GM21390 (cell line): ENCODE data around the gene SH2D3A.

Experiments
- ATAC-seq: cut with Tn5 transposase; IDR thresholded peaks from one replicate; pipeline ENCODE4 v1.9.1; 2021; ENCODE audit not compliant: unreplicated experiment

SH2D3A gene

DNA sequence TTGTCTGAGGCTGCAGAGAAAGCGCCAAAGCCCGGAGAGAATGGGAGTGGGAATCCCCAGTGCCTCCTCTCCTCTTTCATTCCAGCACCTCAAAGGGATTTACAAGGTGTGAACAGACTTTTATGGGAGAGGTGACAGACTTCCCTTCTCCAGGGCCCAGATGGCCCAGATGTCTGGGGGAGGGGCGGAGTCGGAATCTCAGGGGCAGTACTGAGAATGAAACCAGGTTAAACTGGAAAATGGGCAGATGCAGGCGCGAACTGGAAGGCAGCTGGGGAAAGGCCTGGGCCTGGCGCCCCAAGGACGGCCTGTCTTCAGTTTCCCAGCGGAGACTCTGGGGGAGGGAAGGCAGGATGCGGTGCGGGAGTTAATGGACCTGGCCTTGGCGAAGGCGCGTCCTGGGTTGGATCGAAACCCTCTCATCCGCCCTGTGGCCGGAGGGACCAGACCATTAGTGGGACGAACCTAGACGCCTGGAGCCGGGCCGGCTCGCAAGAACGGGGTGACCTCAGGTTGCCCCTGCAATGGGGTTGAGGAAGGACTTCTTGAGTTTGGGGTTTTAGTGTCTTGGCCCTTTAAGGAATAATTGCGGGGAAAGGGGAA lies 28.3 kb downstream of the SH2D3A start:
- ATAC-seq: no peak

DNA sequence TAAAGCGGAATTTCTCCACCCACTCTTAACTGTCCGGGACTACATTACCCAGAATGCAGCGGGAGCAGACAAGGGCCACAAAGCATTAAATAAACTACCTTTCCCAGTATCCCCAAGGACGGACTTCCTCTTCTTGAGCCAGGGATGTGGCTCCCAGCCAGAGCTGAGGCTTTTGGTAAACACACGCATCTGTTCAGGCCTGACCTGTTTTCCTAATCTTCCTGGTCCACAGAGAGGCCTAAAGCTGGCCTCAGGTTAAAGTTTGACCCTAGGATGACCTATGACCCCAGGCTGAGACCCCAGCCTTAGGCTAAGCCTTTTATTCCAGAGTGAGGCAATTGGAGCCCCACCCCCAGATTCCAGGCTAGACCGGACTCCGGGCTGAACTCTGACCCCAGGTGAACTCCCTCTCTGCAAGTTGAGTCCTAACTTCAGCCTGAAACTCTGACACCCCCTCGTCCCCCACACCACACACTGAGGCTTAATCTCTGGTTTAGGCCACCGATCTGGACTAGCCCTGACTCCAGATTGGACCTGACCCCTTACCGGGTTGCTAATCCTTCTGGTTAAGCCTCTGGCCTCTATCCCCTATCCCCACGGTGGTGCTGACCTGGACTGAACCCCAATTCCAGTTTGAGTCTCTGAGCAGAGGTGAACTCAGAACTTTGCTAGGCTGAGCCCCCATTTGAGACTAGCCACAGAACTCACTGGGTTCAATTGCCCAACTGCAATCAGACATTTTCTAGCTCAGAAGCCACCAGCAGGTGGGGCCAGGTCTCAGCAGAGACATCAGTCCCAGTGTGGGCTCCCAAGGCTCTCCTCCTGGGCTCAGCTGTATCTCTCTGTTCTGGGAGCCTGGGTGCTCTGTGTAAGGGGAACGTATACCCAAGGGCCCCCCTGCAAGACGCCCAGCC lies 29.1 kb downstream of the SH2D3A start:
- no peak for ATAC-seq

DNA sequence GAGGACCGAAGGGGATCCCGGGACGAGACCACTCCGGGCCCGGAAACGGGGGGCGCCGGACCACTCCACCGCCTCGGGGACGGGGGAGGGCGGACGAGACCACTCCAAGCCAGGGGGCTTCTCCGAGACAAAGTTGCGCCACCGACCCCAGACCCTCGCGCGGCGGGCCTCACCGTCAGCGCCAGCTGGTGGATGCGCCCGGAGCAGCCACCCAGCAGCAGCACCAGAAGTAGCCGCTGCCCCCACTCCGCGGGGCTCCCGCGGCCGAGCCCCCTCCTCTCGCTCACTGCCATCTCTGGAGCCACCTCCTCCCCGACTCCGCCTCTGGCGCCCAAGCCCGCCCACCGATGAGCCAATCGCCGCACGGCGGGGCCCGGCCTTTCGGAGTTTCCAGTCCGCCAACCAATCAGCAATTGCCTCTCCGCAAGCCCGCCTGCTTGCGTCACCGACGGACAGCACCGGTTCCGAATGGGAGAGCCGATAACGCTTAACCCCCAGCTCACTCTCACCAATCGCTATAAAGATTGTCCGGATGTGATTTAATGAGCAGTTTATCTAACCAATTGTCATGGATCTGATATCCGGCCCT lies 29.9 kb downstream of the SH2D3A start, which contains the start of gene GPR108:
TSS of gene GPR108 (minus strand) at position 297 of the 589 bp plus-strand sequence. CDS start at position 293, 4 bp downstream.
- ATAC-seq: peak; percentile 52

DNA sequence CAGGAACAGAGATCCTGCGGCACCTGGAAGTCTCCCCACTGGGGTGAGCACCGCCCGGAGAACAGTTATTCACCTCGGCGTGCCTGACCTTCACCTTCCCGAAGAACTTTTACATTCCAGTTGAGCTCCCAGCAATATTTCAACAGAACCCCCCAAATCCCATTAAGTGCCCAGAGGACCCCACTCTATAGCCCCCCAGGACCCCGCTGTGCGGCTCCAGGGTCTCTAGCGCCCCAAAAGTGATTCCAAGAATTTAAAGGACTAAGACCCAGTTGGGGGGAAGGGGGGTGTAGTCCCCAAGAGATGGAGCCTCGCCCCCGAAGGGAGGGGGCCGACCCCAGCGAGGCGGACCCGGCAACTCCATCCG lies 30.3 kb downstream of the SH2D3A start:
- no peak for ATAC-seq

DNA sequence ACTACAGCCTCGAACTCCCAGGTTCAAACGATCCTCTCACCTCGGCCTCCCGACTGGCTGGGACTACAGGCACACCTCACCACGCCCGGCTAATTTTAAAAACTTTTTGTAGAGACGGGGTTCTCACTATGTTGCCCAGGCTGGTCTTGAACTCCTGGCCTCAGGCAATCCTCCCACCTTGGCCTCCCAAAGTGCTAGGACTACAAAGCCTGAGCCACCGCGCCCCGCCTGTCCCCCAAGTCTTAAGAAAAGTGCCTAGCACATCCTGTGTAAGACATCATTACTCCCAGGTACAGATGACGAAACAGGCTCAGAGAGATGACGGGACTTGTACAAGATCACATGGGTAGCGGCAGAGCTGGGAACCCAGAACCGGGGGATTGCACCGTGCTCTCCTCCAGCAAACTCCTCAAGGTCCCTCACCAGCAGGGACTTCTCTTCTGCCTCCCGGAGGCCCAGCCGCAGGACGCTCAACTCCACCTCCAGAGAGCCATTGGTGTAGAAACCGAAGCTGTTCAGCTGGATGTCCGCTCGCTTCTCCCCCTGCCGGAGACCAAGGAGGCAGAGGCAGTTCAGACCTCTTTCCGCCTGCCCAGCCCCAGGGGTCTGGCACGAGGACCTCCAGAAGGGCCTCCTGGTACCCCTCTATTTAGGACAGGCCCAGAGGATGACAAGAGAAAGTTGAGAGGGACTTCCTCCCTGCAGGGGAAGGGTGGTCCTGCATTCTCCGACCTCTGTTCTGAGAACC lies 30.9 kb downstream of the SH2D3A start:
- ATAC-seq: no peak

DNA sequence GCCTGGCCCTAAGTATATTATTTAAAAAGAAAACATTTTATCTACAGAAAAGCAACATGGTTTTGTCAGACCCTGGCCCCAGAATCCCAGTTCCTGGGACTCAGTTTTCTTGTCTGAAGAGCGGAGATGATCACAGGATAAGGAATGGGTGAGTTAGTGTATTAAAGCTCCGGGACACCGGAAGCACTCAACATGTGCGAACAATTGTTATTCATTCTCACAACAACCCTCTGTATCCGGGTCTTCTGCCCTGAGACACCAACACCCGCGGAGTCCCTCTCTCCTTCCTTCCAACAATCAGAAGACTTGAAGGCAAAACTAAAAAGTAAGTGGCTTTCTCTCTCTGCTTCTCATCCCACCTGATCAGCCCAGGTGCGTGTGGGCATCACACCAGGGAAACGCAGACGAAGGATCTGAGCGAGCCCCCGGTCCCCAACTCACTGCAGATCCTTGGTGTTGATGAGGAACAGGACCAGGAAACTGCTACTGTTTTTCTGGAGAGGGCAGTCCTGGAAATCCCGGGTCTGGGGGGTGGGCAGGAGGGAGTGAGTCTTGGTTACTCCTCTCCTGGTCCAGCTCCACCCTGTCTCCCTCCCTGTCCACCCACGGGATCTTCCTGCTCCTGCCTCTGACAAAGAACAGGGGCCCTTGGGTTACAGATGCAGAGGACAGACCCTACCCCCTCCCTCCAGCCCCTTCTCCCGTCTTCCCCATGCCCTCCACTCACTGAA lies 31.9 kb downstream of the SH2D3A start:
- ATAC-seq: no peak

DNA sequence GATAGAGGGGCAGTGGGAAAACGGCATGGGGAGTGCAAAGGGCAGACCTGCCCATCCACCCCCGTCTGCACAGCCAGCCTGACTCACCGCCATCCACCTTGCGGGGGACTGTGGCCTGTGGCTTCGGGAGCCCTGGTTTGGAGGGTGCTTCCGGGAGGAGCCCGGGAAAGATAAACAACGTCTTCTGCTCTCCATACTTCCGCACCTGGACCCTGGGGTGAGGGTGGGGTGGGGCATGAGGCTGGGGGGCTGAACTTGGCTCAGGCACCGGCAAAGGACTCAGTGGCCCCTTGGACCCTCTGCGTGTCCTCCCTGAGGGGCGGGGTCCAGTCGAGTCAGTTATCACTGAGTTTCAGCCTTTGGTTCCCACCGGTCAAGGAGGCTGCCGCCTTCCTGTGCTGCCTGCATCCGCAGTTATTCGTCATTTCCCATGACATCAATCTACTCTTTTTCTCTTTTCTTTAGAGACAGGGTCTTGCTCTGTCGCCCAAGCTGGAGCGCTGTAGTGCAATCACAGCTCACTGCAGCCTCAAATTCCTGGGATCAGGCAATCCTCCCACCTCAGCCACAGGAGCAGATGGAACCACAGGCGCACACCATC lies 33.0 kb downstream of the SH2D3A start:
- ATAC-seq: no peak

DNA sequence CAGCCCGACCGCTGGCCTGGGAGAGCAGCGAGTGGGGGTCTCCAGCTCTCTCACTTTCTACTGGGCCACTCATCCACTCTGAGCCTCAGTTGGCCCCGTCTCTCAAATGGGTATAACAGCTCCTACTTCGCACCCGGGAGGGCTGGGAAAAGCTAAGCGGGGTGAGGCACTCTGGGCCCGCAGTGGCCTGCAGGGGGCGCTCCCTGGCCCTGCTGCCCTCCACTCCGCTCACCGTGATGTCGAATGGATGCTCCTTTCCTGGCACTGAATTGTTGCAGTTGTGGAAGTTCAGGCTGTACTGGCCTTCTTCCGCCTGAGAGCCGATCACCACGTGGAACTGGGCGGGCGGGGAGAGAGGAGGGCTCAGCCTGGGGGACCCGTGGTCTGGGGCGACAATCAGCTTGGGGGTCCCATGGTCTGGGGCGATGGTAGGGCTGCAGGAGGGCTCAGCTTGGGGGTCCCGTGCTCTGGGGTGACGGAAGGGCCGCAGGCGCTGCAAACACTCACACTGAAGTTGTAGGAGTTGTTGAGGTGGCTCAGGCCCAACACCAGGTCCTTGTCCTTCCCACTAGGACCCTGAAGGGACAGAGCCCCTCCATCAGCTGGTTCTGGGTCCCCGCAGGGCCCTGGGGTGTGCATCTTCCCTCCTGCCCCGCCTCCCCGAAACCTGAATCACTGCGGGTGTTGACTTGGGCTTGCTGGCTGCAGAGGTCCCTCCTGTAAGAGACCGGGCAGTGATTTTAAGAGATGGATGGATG lies 33.7 kb downstream of the SH2D3A start:
- ATAC-seq: no peak

DNA sequence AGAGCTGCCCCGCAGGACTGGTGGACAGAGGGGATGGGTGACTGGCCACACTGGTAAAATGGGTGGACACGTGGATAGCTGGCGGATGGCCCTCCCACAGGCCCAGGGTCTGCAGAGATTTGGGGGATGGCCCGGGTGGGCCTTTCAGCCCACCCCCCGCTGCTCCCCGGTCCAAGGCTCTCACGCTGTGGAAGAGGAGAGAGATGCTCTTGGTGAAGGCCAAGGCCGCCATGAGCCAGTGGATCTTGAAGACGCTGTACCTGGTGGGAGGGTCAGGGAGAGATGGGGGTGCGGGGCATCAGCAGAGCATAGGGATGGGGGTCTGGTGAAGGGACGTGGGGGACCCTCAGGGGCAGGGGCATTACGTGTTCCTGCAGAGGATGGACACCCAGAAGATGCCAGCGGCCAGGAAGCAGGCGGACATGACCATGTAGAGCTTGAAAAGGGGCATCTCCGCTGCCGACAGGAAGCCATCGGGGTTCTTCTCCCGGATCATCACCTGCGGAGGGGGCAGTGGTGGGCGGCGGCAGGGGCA lies 34.4 kb downstream of the SH2D3A start:
- no peak for ATAC-seq

DNA sequence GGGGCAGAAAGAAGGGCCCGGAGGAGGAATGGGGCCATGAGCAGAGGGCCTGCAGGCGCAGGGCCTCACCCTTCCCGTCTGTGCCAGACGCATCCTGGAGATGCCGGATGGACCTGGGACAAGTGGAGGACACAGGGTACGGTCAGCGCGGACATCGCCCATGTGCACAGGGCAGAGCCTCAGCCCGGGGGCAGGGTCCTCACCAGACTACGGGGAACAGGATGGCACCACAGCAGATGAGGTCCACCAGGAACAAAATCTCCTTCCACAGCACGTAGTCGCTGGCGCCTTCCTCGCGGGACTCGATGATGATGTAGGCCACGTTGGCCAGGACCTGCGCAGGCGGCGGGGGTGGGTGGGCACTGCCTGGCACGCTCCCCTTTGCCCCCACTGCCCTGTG lies 35.4 kb downstream of the SH2D3A start:
- ATAC-seq: no peak

DNA sequence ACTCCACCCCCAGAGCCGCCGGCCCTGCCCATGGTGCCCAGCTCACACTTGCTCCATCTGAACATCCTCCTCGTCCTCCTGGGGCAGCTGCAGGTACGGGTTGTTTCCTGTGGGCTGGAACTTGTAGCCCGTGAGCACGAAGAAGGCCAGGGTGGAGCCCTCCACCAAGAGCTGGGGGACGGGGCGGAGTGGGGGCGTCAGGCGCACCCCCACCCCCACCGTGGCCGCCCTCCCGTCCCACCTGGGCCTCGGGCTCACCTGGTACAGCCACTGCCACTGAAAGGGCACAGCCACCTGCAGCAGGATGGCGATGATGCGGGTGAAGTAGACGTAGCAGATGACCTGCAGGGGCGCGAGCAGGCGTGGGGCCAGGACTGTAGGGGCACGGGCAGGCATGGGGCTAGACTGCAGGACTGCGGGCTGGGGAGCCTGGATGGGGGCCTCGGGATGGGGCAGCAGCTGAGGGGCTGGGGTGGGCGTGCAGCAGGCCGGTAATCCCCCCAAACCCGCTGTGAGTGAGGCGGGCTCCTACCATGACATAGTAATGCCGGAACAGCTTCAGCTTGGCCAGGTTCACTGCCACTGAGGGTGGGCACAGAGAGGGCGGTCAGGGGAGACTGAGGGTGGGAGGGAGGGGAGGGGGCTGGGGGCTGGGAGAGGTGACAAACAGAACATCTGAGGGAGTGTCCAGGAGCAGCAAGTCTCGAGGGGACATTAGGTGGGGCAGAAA lies 36.1 kb downstream of the SH2D3A start:
- no peak for ATAC-seq

DNA sequence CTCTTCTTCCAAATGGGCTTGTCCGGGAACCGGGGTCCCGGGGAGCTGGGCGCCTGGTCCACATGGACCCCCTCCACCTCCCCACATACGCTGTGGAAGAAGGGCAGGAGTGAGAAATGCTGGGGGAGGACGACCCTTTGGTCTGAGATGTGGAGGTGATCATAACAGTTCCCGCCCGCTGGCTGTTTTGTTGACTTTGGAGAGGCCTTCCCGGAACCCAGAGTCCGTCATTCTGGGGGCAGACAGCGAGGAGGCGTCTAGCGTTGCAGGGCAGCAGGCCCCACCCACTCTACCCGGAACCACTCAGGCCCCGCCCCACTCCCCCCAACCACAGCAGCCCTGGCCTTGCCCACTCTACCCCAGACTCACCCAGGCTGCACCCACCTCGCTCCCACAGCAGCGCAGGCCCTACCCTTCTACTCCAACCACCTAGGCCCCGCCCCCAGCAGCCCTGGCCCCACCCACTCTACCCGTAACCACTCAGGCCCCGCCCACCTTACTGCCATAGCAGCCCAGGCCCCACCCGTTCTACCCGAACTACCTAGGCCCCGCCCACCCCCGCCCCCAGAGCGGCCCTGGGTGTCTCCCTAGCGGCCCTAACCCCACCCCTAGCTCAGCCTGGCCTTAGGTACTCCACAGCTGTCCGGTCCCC lies 37.0 kb downstream of the SH2D3A start:
- ATAC-seq: no peak

DNA sequence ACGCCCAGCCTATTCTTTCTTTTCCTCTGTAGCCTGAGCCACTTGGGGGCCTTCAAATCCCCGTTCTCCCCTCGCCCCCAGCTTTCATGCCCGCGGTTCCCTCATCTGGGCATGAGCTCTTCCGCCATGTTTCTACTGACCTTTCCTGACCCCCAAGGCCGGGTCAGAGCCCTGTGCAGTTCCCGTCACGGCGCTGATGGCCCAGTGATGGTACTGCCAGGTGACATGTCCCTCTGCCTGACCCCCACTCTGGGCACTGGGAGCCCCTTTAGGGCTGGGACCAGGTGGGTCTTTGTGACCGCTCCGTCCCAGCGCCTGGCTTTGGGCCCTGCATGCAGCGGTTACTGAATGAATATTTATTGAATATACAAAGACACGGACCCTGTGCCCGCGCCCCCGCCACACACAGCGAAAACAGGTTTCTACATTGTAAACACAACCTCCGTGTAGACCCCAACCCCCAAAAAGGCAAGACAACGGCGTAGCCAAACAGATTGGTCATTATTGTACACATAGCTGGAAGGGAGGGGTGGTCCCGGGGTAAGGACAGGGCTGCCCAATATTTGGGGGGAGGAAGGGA lies 37.6 kb downstream of the SH2D3A start:
- no peak for ATAC-seq

DNA sequence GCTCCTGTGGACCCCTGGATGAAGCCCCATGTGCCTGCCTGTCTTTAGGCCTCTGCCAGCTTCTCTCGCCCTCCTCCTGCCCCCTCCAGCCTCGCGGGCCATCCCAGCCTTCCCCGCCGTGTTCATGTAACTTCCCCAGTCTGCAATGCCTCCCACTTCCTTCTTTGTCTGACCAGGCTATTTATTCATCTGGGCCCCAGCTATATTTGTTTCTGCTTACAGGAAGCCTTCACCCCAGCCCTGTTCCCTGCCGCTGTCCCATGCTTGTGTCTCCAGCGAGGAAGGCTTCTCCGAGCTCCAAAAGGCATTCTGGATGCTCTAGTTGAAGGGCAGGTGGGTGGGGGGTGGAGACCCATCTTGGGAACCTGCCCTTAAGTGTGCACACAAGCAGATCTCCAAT lies 38.9 kb downstream of the SH2D3A start:
- no peak for ATAC-seq

DNA sequence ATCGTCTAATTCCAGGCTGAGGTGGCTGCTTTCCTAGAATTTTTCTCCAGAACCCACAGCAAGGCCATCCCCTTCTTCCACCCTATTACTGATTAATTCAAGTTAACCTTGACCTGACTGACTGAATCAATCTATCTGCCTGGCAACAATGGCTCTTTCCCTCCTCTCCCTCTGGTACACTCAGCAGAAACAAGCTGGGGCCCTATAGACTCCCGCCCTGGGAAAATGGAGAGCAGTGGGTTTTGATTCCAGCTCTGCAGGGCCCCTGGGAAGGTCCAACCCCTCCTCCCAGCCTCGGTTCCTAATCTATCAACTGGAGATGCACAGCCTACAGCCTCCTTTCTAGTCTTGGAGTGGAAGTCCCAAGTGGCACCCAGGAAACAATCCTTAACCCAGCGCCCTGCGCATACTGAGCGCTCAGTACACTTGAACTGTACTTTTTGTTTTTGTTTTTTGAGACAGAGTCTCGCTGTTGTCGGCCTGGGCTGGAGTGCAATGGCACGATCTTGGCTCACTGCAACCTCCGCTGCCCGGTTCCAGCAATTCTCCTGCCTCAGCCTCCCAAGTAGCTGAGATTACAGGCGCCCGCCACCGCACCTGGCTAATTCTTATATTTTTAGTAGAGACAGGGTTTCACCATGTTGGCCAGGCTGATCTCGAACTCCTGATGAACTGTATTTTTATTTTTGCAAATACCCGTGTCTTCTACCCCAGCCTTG lies 41.6 kb downstream of the SH2D3A start:
- ATAC-seq: no peak

DNA sequence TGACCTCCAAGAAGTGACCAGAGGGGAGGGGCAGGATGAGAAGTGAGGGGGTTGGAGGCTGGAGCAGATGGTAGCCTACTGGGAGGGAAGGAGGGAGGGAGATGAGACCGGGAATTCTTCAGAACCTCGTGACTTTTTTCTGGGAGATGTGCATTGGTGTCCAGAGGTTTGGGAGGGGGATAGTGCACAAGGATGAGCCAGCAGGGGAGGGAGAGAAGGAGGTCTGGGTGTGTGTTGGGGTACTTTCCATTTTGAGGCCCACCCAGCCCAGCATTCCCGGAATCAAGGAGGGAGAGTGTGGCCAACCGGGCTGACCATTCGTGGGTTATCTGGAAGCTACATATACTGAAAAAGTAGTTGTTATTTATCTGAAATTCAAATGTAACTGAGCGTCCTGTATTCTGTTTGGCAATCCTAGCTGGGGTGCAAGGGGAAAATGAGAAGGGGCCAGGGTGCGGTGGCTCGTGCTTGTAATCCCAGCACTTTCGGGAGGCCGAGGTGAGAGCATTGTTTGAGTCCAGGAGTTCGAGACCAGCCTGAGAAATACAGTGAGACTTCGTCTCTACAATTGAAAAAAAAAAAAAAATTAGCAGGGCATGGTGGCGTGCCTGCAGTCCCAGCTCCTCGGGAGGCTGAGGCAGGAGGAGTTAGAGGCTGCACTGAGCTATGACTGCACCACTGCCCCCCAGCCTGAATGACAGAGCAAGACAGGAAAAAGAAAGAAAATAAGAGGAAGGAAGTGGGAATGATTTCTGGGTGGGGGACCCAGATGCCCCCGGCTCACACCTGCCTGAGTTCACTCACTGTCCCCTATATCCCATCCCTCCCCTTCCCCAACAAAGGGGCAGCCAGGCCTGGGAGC lies 42.4 kb downstream of the SH2D3A start:
- ATAC-seq: no peak
